Measurements from ENCODE around the gene CEP41.

The CEP41 gene

DNA sequence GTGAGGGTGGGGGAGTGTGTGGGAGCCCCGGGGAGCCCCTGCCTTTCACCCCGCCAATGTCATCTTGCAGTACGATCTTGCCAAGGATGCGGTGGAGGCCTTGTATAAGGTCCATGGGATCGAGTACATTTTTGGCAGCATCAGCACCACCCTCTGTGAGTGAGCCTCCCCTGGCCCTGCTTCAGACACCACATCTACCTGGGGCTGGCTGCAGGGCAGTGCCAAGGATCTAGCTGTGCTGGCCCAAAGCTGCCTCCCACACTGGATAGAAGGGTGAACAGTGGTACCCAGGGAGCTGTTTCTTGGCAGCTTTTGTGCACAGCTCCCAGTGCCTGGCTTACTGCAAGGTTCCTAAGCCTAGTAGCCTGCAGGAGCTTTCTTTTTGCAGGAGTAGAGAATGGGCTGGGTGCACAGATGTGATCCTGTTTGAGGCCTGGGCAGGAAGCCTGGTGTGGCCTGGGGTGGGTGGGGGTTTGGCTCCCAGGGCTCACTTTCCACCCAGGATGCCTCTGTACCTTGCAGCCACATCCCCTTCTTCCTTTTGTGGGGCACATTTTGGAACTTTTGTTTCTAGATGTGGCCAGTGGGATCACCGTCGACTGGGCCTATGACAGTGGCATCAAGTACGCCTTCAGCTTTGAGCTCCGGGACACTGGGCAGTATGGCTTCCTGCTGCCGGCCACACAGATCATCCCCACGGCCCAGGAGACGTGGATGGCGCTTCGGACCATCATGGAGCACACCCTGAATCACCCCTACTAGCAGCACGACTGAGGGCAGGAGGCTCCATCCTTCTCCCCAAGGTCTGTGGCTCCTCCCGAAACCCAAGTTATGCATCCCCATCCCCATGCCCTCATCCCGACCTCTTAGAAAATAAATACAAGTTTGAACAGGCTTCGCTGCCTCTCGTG, 72.7 kb downstream of the CEP41 start:
- DNase-seq = no peak

DNA sequence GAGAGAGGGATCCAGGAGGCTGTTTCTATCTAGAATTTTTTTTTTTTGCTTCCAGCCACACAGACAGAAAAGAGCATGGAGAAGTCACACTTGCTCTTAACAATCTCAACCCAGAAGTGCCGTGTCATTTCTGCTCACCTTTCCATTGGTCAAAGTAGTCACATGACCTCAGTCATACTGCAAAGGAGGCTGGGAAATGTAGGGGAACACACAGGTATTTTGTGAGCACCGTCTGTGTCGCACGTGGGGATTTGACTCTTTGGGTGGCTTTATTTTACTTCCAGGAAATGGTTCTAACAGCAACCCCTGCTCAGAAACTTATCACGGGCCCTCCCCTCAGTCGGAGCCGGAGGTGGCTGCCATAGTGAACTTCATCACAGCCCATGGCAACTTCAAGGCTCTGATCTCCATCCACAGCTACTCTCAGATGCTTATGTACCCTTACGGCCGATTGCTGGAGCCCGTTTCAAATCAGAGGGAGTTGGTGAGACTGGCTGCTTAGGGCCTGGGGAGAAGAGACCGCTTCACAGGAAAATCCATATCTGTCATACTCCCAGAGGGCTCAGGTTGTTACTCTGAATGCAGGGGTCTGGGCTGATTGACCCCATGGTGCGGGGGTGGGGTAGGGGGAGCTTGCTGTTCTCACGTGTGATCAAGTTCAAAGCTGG, 73.6 kb downstream of the CEP41 start:
- DNase-seq = no peak

DNA sequence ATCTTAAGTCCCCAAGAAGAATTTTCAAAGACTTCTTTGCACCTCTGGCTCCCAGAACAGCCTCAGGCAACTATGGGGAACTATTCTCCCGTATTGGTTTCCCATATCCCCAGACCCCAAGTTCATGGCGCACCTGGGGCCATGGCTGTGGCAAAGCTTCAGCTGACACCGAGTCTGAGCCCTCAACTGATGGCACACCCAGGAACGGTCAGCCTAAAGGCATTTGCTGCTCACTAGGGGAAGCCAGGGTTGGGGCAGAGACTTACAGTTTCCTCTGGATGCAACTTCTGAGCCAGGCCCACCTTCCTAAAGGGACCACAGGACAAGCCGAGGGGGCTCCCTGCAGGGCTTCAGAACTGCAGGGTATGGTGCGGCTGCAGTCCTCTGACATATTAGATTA, 74.3 kb downstream of the CEP41 start:
- no peak for DNase-seq

DNA sequence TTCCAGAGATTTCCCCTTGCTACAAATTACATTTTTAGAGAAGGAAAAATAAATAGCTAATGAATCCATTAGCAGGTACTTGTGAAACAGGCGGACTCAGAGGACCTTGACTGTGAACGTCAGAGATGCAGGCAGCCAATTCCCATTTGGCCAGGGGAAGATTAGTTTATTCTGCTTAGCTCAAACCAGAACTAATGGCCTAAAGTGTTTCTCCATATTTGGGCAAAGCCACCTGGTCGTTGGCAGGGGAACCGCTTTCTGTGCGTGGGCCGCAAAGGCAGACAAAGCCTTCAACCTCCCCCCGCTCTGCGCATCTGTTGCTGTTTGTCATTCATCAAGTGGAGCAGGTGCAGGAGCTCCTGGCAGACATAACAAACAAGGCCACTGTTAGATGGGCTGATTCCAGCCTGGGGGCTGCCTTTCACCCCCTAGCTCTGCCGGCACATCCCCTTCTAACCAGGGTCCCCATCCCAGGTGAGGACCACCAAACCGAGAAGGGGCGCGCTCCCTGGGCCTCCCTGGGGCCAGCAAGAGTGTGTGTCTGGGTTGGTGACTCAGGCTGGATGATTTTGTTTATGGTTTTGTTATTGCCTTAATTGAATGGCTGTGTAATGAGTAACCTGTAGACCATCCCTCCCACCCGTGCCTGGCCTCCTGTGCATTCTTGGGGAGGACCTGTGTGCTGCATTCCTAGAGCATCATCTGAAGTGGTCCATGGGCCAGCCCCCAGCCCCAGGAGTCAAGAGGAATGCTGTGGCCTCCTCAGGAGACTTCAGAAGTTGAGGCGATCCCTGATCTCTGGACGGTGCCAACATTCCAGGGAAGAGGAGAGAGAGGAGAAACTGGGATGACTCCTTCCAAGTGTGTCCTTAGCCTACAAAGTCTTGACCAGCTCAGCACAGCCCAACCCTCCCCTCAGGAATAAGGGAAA, 75.0 kb downstream of the CEP41 start:
- peak; percentile 99 for DNase-seq

DNA sequence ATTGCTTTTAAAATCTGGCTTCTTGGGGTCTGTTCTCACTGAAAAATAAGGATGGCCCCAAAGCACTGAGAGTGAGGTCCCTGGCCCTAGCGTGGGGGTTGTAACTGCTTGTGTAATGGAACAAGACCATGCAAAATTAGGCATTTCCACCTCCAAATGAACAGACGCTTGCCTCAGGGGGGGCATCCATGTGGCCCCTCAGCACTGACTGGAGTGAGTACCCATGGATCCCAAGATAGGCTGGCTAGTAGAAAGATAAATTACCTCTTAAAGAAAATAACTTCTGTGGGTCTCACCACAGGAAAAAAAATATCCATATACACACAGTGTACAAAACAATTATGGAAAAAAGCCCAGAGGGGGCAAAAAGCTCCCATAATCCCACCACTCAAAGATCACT, 75.7 kb downstream of the CEP41 start:
- no peak for DNase-seq

DNA sequence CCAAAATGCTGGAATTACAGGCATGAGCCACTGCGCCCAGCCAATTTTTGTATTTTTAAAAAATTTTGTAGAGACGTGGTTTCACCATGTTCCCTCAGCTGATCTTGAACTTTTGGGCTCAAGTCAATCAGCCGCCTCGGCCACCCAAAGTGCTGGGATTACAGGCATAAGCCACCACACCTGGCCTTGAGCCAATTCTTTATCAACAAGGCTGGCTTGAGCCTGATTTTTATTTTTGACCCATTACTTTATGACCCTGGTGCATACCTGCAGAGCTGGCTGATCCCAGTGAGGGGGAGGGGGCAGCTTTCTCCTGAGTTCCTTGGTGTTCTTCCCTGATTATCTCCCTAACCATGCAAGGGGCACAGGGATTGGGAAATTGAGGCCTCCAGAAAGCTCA, 76.4 kb downstream of the CEP41 start:
- DNase-seq = no peak

DNA sequence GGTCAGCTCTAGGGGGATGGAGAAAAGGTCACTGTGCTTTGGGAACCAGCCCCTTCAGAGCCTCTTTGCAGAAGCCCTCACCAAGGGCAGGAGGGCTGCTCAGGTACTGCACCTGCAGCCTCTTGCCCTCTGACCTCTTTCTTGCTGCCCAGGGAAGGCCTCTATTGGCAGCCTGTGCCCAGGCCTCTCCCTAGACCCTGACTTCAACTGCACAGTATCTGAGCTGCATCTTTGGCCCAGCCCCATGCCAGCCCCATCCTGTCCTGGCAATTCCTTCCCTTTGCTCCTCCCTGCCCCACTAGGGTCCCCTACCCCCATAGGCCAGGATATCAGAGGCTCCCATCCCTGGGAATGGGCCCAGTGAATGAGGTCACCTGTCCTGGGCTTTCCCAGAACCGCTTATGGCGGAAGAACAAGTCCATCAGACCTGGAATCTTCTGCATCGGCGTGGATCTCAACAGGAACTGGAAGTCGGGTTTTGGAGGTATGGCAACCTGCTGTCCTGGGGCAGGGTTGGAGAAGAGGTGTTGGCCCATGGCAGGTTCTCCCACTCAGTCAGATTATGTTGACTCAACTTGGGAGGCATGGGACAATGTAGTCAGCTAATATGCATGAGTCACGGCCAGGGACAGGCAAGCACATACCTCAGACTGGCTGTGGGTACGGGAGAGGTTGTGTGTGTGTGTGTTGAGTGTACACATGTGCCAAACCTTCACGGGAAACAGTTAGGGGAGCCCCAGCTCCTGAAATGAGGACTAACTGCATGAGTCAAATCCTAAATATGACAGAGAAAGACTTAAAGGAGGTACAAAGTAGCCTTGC, 77.6 kb downstream of the CEP41 start:
- DNase-seq = no peak

DNA sequence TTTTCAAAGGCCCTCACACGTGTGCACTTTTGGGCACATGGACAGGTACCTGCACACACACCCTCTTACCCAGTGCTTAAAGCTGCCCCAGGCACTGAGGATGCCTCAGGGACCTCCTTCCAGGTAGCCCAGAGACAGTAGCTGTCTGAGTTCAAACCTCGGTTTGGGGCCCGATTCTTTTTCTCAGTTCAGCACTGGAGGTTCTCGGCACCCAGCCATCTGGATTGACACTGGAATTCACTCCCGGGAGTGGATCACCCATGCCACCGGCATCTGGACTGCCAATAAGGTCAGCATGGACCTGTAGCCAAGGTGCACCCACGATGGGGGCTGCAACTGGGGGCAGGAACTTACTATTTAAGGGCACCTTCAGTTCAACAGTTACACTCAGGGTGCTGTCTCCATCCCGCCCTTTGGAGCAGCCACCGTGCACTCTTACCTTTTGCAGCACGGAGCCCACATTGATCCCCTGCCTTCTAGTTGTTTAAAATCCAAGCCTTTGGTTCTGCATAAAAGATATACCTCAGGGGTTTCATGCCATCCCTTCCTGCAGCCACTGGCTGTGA, 78.5 kb downstream of the CEP41 start:
- DNase-seq = no peak

DNA sequence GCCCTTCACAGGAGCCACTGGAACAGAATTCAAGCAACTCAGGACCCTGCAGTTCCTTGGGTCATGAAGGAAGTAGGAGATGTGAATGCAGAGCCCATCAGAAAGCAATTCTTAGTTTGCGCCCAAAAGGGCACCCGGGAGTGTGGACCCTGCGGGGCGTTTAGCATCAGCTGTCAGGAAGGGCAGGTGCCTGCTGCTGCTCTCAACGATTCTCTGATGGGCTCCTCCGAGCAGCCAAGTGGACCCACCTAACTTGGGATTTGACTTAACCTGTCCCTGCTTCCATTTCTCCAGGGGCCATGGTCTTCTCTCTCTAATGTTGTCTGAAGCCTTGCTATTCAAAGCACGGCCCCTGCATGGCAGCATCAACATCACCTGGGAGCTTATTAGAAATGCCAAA, 79.1 kb downstream of the CEP41 start:
- DNase-seq = no peak

DNA sequence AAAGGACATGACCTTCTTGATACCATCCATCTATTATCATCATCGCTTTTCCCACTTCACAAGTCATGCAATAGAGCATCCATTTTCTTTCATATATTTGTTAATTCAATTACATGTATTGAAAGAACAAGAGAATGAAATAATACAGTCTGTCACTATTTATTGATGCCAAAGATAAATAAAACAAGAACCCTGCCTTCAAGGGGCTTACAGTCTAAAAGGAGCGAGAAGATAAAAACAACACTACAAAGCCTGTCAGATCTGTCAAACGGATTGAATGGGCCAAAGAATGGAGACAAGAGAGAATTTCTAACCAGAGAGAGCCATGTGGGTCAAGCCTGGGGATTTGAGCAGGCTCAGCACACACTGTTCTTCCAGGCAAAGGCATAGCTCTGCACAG, 80.3 kb downstream of the CEP41 start:
- no peak for DNase-seq

DNA sequence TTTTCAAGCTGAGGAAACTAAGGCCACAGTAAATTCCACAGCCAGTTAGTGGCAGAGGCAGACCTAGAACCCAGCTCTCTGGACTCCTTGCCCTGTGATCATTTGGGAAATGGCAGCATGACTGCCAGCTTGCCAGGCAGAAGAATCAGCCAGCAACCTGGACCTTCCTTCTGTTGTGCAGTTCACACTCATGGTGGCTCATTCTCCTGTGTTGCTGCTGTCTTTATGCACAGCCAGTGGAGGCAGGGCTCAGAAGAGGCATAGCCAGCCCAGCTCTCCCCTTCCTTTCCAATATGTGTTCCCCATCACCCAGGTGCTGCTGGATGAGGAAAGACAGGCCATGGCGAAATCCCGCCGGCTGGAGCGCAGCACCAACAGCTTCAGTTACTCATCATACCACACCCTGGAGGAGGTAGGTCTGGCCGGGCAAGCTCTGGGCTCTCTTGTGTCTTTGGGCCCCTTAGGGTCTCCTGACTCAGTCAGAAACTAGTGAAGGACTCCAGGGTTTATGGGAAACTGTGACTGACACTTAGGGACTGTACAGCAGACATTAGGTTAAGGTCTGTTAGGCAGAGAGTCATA, 81.4 kb downstream of the CEP41 start:
- no peak for DNase-seq

DNA sequence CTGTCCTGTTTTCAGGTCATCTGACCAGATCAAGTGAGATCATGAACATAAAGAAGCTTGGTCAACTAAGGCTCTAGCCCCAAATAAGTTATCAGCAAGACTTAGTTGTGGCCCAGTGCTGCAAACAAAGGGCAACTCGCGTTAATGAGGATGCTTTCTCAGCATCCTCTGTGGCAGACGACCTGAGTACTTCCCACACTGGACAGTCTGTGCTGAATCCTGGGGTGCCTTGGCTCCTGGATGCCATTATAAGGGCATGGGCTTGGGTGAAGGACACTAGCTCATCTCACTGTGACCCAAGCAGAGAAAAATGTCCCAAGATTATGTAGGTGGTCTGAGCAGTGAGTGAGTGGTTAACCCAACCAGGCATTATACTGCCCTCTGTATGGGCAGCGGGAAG, 82.3 kb downstream of the CEP41 start:
- no peak for DNase-seq

DNA sequence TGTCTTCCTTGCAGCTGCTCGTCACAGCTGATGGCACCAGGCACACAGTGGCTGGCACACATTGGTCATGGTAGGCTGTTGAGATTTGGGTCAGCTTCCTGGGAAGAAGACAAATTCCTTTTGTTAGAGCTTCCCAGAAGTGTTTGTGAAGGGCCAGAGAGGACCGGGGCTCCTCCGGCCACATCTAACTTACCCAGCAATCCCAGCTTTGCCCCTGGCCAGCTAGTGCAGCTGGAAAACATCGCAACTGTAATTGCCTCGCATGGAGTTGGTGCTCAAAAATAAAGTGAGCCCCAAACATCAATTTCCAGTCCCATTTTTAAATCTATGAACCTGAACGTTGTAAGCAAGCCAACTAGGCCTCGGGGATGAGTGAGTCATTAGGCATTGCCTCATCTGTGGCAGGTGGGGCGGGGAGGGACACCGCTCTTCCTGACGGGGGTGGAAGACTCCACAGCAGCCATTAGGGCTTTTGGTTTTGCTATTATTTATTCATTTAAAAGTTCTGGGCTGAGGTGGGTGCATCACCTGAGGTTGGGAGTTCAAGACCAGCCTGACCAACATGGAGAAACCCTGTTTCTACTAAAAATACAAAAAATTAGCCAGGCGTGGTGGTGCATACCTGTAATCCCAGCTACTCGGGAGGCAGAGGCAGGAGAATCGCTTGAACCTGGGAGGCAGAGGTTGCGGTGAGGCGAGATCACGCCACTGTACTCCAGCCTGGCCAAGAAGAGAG, 83.8 kb downstream of the CEP41 start:
- no peak for DNase-seq

DNA sequence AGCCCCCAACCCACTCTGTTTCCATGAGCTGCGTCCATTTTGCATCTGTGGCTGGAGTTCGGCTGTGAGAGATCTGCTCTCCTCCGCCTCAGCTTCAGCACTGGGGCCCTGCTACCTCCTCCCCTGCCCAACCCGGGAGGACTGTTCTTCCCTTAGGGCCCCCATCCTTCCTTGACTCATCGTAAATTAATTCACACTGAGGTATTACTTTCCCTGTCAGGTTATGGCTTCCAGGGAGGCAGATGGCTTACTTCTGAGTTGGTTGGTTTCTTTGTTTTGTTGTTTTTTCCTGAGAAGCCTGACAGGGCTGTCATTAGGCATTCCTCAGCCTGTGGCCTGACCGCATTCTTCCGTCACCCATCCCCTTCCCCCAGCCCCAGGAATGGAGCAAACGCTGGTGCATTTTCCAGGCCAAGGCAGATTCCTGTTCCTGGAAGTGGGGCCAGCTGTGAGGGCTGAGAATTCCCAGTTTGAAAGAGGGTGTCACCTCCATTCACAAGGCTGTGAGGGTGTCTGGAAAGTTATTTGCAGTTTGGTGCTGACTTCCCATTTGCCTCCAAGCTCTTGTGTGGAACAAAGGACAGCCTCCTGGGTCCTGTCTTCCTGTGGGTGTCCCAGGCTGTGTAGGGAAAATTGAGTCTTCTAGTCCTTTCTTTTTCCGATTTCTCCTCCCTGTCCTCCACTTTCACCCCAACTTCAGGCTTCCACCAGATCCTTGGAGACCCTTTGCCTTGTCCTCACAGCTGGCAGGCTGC, 84.5 kb downstream of the CEP41 start:
- DNase-seq = no peak

DNA sequence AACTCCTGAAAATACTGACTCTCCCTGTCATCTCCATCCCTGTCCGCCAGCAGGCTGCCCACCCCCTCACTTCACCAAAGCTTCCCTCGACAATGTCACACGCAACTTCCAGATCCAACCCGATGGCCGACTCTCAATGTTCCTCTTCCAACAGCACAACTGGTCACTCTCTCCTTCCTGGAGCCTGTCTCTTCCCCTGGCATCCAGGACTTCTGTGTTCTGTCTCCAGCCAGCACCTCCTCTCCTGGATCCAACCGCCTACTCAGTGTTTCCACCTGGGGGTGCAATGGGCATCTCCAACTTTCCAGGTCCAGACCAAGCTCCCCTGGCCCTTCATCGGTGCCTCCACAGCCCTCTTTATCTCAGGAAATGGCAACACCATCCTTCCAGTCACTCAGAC, 87.6 kb downstream of the CEP41 start:
- no peak for DNase-seq

DNA sequence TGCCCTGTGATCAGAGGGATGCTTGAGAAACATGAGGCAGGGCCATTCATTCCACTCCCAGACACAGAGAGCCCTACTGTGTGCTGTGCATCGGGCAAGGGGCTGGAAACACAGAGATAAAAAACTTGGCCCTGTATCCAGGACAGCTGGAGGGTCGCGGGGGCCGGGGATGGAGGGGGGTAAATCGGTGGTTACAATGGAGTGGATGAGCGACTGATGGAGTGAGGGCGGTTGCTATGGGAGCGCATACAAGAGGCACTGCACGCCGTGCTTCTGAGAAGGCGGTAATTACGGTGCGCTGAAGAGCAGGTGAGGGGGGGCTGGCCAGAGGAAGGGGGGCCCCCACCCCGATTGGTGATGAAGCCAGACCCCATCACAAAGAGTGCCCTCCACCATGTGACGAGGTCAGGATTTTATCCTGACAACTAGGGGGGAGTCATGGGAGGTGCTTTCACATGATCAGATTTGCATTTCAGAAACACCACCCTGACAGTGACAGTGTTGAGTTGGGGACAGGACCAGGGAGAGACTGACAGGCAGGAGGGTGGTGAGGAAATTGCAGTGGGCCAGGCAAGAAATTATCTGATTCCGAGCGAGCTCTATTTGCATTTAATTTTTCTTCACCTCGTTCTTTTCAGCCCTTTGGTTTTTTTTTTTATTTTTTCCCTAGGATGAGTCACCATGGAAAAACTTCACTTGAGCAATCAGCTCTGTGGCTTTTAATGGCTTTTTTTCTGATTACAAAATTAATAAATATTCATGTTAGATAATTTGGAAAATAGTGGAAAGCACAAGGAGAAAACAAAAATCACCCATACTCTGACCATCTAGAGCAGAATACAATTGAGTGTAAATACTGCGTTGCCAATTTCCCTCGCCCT, 88.4 kb downstream of the CEP41 start:
- peak; percentile 98 for DNase-seq

DNA sequence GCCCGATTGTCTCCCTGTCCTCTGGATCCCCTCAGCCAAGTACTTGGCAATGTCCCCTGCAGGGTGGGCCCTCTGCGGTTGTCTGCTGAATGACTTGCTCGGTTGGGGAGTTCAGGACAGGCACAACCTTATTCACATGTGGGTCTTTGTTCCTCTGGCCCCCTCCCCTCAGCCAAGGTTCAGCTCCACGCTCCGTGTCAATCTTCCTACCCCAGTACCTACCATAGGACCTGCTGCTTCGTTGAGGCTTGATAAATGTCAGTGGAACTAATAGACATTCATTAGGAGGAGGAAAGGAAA, 89.1 kb downstream of the CEP41 start:
- DNase-seq = peak; percentile 48

DNA sequence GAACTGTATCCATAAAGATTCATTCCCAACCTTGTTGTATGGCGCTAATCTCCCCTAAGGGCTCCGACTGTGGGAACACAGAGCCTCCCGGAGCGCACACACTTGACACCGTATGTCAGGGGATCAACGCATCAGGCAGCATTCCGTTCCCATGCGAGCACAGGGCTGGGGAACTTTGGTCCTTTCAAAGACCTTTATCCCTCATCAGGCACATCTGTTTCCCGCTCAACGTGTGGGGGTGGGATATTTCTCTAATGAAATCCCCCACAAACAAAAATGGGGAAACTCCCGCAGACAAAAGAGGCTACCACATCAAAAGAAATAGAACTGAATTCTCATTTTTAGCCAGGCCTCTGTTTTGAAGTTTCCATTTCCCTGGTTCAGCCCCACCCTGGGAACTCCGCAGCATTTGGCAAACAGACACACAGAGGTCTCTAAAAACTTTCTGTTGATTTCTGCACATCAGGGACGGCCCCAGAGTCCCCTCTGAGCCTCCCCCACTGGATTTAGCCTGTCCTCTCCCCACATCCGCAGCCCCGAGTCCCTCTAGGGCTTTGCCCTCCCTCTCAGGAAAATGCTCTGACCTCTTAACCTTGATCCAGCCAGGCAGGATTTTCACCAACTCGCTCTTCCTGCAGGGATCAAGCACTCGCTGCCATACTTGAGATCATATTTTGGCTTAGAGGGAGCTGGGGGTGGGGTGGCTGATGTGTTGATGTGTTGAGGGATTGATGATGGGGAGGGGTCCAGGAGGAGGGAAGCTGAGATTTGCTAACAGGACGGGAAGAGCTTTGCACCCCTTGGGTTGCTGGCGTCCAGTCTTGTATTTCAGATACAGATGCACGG, 89.6 kb downstream of the CEP41 start:
- DNase-seq = peak; percentile 34
